ENCODE data around the gene AUTS2. TPM values are rescaled to one million over a fixed set of nuclear protein-coding genes. Genes with fewer than 3 reads are reported as not detected.

The AUTS2 gene
- total and polyA plus RNA-seq, 9 of the 15 experiments (the other 6 are each of a cell fraction or from before 2014, with no cell fraction given), result 0.58 TPM; not detected in 8

GRCh38 chr7:70583965-70584883 is 985.9 kb downstream of the AUTS2 start (continued):
- TF ChIP-seq ZNF282 (CRISPR knock-in tag; IDR thresholded peaks at IDR 0.05) (no peak), TAL1 (IDR thresholded peaks at IDR 0.05) (peak; percentile 48), MBD2 (IDR thresholded peaks at IDR 0.05; ENCODE audit: borderline replicate concordance, low read depth) (no peak), TCF3 (CRISPR knock-in tag; IDR thresholded peaks at IDR 0.05) (peak; percentile 66), MEIS2 (IDR thresholded peaks at IDR 0.05; ENCODE audit: partially characterized antibody) (peak; percentile 6), ZNF184 (CRISPR knock-in tag; IDR thresholded peaks at IDR 0.05) (no peak), NFRKB (IDR thresholded peaks at IDR 0.05; ENCODE audit: low read depth) (no peak), XRCC5 (IDR thresholded peaks at IDR 0.05; ENCODE audit: low read depth, low read length) (no peak), NFIC (IDR thresholded peaks at IDR 0.05) (peak; percentile 37; the same call in 1 of the 2 replicates), GTF2E2 (tag; IDR thresholded peaks at IDR 0.05) (no peak), PTBP1 (IDR thresholded peaks at IDR 0.05; ENCODE audit: low read depth, low read length) (no peak), CBFA2T3 (IDR thresholded peaks at IDR 0.05) (peak; percentile 37), FOXA3 (CRISPR knock-in tag; conservative IDR thresholded peaks at IDR 0.05 in 1 of 2, IDR thresholded peaks at IDR 0.05 in 1 of 2) (no peak)
- TF ChIP-seq, protein P1, sequence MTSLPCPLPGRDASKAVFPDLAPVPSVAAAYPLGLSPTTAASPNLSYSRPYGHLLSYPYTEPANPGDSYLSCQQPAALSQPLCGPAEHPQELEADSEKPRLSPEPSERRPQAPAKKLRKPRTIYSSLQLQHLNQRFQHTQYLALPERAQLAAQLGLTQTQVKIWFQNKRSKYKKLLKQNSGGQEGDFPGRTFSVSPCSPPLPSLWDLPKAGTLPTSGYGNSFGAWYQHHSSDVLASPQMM (CRISPR knock-in tag; IDR thresholded peaks at IDR 0.05), result no peak
